Smooth muscle cell (in vitro differentiated cells): ENCODE data around the gene C3. TPM values are rescaled to one million over a fixed set of nuclear protein-coding genes. Genes with fewer than 3 reads are reported as not detected.

ENCODE experiments used
- DNase-seq: peaks from one replicate; lab custom pipeline; 2025; ENCODE audit not compliant: unreplicated experiment; lab: John Stamatoyannopoulos, UW
- H2AFZ ChIP-seq: fragments of 200-600 bp; sonication (generic); 2 replicates; pipeline ENCODE4 v1.6.0; 2016; ENCODE audit warnings: antibody characterized with exemption, low read depth, mild to moderate bottlenecking
- H3F3A ChIP-seq: fragments of 200-600 bp; sonication (generic); 2 replicates; pipeline ENCODE4 v1.6.0; 2017; ENCODE audit warnings: antibody characterized with exemption, low read depth
- H3K27ac ChIP-seq: fragments of 200-600 bp; sonication (generic); 2 replicates; pipeline ENCODE4 v1.5.1; 2016; ENCODE audit warnings: low read depth, mild to moderate bottlenecking
- H3K27me3 ChIP-seq: fragments of 200-600 bp; sonication (generic); 2 replicates; pipeline ENCODE4 v1.6.1; 2016; ENCODE audit warnings: low read depth, mild to moderate bottlenecking
- H3K36me3 ChIP-seq: fragments of 200-600 bp; sonication (generic); 2 replicates; pipeline ENCODE4 v1.5.1; 2016; ENCODE audit warnings: low read depth
- H3K4me1 ChIP-seq: fragments of 200-600 bp; sonication (generic); 2 replicates; pipeline ENCODE4 v1.5.1; 2016; ENCODE audit warnings: low read depth
- H3K4me2 ChIP-seq: fragments of 200-600 bp; sonication (generic); 2 replicates; pipeline ENCODE4 v1.6.0; 2016; ENCODE audit warnings: mild to moderate bottlenecking
- H3K4me3 ChIP-seq: fragments of 200-600 bp; sonication (generic); 2 replicates; pipeline ENCODE4 v1.5.1; 2016; ENCODE audit warnings: mild to moderate bottlenecking
- H3K79me2 ChIP-seq: fragments of 200-600 bp; sonication (generic); 2 replicates; pipeline ENCODE4 v1.6.0; 2016; ENCODE audit warnings: low read depth, mild to moderate bottlenecking
- H3K9ac ChIP-seq: fragments of 200-600 bp; sonication (generic); 2 replicates; pipeline ENCODE4 v1.6.0; 2016; ENCODE audit warnings: low read depth
- H3K9me3 ChIP-seq: fragments of 200-600 bp; sonication (generic); replicated peaks from 2 replicates; pipeline ENCODE4 v1.5.1; 2016; ENCODE audit warnings: low read depth
- H4K20me1 ChIP-seq: fragments of 200-600 bp; sonication (generic); 2 replicates; pipeline ENCODE4 v1.6.0; 2016; ENCODE audit warnings: low read depth
- WGBS: methylation state at CpG from one replicate; pipeline ENCODE4 v1.1.7; 2016; ENCODE audit warnings: low lambda C conversion rate; 5-methylcytosine and 5-hydroxymethylcytosine counted together
- polyA plus RNA-seq: library from polyadenylated mRNA; unstranded; fragments of >200 nt; fragmentation: Nextera tagmentation; extraction: Ambion mirVana; gene quantifications from 2 replicates; pipeline ENCODE4 v1.2.1, GENCODE V29; 2016
- total RNA-seq: library from RNA; depleted of rRNA; stranded (reverse); fragments of >200 nt; gene quantifications from 2 replicates; pipeline ENCODE4 v1.2.3, GENCODE V29; 2014
- TF ChIP-seq, protein P1 (sequence below): fragments of 200-600 bp; sonication (generic); IDR thresholded peaks from 2 replicates; pipeline ENCODE4 v1.5.1; 2017; ENCODE audit warnings: borderline replicate concordance, mild to moderate bottlenecking, antibody characterized with exemption; ENCODE audit not compliant: insufficient read depth, poor library complexity, severe bottlenecking

C3 gene
- total and polyA plus RNA-seq, 2 experiments from 2014 or later, result 6.4 to 25.1 TPM

DNA sequence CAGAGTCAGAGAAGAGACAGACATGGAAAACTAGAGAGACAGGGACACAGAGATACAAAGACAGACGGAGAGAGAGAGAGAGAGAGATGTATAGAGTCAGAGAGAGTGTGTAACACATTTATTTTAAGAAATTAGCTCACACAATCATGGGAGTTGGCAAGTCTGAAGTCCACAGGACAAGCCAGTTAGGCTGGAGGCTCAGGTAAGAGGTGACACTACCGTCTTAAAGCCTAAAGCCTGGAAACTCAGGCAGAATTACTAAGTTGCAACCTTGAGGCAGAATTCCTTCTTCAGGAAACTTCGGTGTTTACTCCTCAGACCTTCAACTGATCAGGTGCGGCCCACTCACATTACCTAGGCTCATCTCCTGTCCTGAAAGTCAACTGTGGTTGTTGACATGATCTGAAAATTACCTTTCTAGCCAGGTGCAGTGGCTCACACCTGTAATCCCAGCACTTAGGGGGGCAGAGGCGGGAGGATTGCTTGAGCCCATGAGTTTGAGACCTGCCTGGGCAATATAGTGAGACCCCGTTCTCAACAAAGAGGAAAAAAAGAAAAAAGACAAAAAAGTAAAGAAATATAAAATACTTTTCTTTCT is 47.7 kb downstream of the C3 start:
- Histone ChIP-seq H2AFZ (no peak overlapping the region), H3K79me2 (no peaks in the 10 kb centered on the region), H3K4me1 (no peaks in the 10 kb centered on the region), H3K4me3 (no peak overlapping the region), H4K20me1 (no peaks in the 10 kb centered on the region), H3K4me2 (no peak overlapping the region), H3K27me3 (no peaks in the 10 kb centered on the region), H3F3A (no peaks in the 10 kb centered on the region), H3K36me3 (no peaks in the 10 kb centered on the region), H3K27ac (no peak overlapping the region), H3K9ac (no peak overlapping the region), H3K9me3 (no peaks in the 10 kb centered on the region)
- TF ChIP-seq, protein P1, sequence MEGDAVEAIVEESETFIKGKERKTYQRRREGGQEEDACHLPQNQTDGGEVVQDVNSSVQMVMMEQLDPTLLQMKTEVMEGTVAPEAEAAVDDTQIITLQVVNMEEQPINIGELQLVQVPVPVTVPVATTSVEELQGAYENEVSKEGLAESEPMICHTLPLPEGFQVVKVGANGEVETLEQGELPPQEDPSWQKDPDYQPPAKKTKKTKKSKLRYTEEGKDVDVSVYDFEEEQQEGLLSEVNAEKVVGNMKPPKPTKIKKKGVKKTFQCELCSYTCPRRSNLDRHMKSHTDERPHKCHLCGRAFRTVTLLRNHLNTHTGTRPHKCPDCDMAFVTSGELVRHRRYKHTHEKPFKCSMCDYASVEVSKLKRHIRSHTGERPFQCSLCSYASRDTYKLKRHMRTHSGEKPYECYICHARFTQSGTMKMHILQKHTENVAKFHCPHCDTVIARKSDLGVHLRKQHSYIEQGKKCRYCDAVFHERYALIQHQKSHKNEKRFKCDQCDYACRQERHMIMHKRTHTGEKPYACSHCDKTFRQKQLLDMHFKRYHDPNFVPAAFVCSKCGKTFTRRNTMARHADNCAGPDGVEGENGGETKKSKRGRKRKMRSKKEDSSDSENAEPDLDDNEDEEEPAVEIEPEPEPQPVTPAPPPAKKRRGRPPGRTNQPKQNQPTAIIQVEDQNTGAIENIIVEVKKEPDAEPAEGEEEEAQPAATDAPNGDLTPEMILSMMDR, result no peak
- 87% methylated on average over 6 of the region's 6 CpGs for WGBS
- no peak for DNase-seq

- no peak overlapping the region for H3K9ac ChIP-seq
- H3K4me1 ChIP-seq, result no peaks in the 10 kb centered on the region
- H3K9me3 ChIP-seq, result no peaks in the 10 kb centered on the region
- H3K79me2 ChIP-seq, result no peaks in the 10 kb centered on the region
- no peaks in the 10 kb centered on the region for H3K36me3 ChIP-seq
- no peak for DNase-seq
- H3K27ac ChIP-seq, result no peak overlapping the region
- no peak overlapping the region for H2AFZ ChIP-seq
- no peaks in the 10 kb centered on the region for H3F3A ChIP-seq
- no peak overlapping the region for H3K4me2 ChIP-seq
- TF ChIP-seq, protein P1, result no peak
- H4K20me1 ChIP-seq, result no peaks in the 10 kb centered on the region
- 85% methylated on average over 4 of the region's 4 CpGs for WGBS
- no peaks in the 10 kb centered on the region for H3K27me3 ChIP-seq
- no peak overlapping the region for H3K4me3 ChIP-seq
Measured at GRCh38 chr19:6671960-6672359, 48.5 kb downstream of the C3 start.

DNA sequence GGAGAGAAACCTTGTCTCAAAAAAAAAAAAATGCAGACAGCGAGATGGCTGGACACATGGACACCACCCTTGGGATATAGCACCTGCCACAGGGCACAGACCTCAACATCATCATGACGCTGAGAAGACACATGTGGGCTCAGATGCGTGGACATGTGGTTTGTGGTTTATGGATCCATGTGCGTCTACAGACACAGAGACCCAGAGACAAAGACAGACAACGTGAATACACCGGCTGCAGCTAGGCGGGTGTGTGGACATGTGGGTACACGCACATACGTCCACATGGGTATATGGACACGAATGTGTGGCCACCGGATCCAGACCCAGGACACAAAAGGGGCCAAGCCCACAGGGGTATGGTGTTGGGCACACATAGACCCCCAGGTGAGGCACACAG is 51.8 kb downstream of the C3 start:
- Histone ChIP-seq H3K4me3 (no peak overlapping the region), H3K27ac (no peak overlapping the region), H4K20me1 (no peaks in the 10 kb centered on the region), H3K4me2 (no peak overlapping the region), H3K79me2 (no peaks in the 10 kb centered on the region), H3K9ac (no peak overlapping the region), H2AFZ (no peak overlapping the region), H3K4me1 (no peaks in the 10 kb centered on the region), H3K9me3 (no peaks in the 10 kb centered on the region), H3K36me3 (no peaks in the 10 kb centered on the region), H3F3A (no peaks in the 10 kb centered on the region), H3K27me3 (no peaks in the 10 kb centered on the region)
- WGBS, result 88% methylated on average over 11 of the region's 11 CpGs
- DNase-seq, result no peak
- TF ChIP-seq, protein P1, result no peak

DNA sequence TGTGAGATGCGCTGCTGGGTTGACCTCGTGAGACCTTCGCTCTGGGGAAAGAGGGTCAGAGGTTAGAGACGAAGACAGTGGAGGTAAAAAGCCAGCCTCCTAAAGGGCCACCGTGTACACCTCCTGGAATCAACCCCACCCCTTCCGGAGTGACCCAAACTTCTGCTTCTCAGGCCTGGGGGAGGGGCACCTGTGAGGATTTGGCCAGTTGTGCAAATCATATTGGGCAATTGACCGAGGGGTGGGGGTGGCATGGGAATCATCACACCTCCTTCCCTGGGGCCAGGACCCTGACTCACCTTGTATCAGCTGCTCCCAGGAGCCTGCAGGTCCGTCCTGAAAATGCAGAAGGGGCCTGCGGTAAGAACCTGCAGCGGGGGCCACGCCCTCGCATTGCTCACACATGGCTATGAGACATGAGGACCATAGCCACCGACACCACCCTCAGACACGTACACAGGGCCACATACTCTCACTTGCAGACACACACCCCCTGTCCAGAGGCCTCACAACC is 53.3 kb downstream of the C3 start:
- no peaks in the 10 kb centered on the region for H3K79me2 ChIP-seq
- no peak overlapping the region for H2AFZ ChIP-seq
- no peaks in the 10 kb centered on the region for H3K9me3 ChIP-seq
- WGBS, result 78% methylated on average over 14 of the region's 14 CpGs
- no peaks in the 10 kb centered on the region for H3K27me3 ChIP-seq
- H3K4me2 ChIP-seq, result no peak overlapping the region
- H3K4me1 ChIP-seq, result no peaks in the 10 kb centered on the region
- DNase-seq, result no peak
- H3F3A ChIP-seq, result no peaks in the 10 kb centered on the region
- TF ChIP-seq, protein P1, result no peak
- no peaks in the 10 kb centered on the region for H4K20me1 ChIP-seq
- H3K9ac ChIP-seq, result no peak overlapping the region
- no peak overlapping the region for H3K27ac ChIP-seq
- H3K4me3 ChIP-seq, result no peak overlapping the region
- H3K36me3 ChIP-seq, result no peaks in the 10 kb centered on the region
